H1 (cell line): ENCODE data around the gene USP10. TPM values are rescaled to one million over a fixed set of nuclear protein-coding genes. Genes with fewer than 3 reads are reported as not detected.

ENCODE experiments used
- CTCF ChIA-PET: fragments of 300-600 bp; sonication (Branson Sonifier 250); formaldehyde crosslinking; loops from one replicate; lab custom pipeline; 2021; ENCODE audit not compliant: partially characterized antibody; lab: Charles Lee
- POLR2A ChIA-PET: fragments of 300-600 bp; sonication (Branson Sonifier 250); formaldehyde crosslinking; loops from one replicate; lab custom pipeline; 2021; ENCODE audit warnings: inconsistent platforms; ENCODE audit not compliant: partially characterized antibody; lab: Charles Lee
- DNase-seq, 2 experiments: peaks; one replicate each; pipeline versions ENCODE4 v3.0.0 to v3.0.0-alpha.2; 2010 to 2022; ENCODE audit warnings: low spot score in 2 of 2, low read depth in 1 of 2, mixed read lengths in 1 of 2
- FAIRE-seq: peaks from 2 replicates; lab custom pipeline; 2011; peaks lifted over from hg19 to GRCh38; lab: Jason Lieb, UNC
- H2AFZ ChIP-seq: 2 replicates; pipeline ENCODE4 v1.8.1; 2012; ENCODE audit warnings: low read length, inconsistent platforms
- H2AK5ac ChIP-seq: 2 replicates; pipeline ENCODE4 v1.6.1; 2013; ENCODE audit warnings: low read depth, low read length
- H2BK120ac ChIP-seq: replicated peaks from 2 replicates; pipeline ENCODE3; 2013; ENCODE audit warnings: low read depth, low read length, inconsistent platforms
- H2BK12ac ChIP-seq: 2 replicates; pipeline ENCODE4 v1.6.1; 2013; ENCODE audit warnings: low read depth, low read length
- H2BK15ac ChIP-seq: 2 replicates; pipeline ENCODE4 v1.6.1; 2013; ENCODE audit warnings: low read length
- H2BK20ac ChIP-seq: 2 replicates; pipeline ENCODE4 v1.6.1; 2013; ENCODE audit warnings: low read length
- H2BK5ac ChIP-seq: 2 replicates; pipeline ENCODE4 v1.6.1; 2013; ENCODE audit warnings: low read depth, low read length
- H3K14ac ChIP-seq: 2 replicates; pipeline ENCODE4 v1.6.1; 2013; ENCODE audit warnings: inconsistent platforms; ENCODE audit not compliant: insufficient read length
- H3K18ac ChIP-seq: 2 replicates; pipeline ENCODE4 v1.6.1; 2013; ENCODE audit warnings: low read length; ENCODE audit errors: extremely low read depth
- H3K23ac ChIP-seq: 2 replicates; pipeline ENCODE4 v1.6.1; 2013; ENCODE audit warnings: inconsistent platforms; ENCODE audit not compliant: insufficient read length
- H3K23me2 ChIP-seq: 2 replicates; pipeline ENCODE4 v1.6.1; 2013; ENCODE audit warnings: low read depth, low read length
- H3K27ac ChIP-seq: 2 replicates; pipeline ENCODE4 v1.6.1; 2011; ENCODE audit warnings: low read depth, low read length, inconsistent platforms
- H3K27me3 ChIP-seq, 4 experiments: replicated peaks in 1 of 4; 1 replicate in 1 of 4; 2 replicates in 3 of 4; pipeline versions ENCODE4 v1.6.1 to v1.8.1; 2011 to 2013; ENCODE audit warnings: low read length in 3 of 4, mild to moderate bottlenecking in 3 of 4, inconsistent platforms in 2 of 4, mixed read lengths in 2 of 4, moderate library complexity in 1 of 4; ENCODE audit not compliant: control insufficient read depth in 3 of 4, insufficient read depth in 3 of 4; ENCODE audit errors: extremely low read depth in 1 of 4
- H3K36me3 ChIP-seq, 4 experiments: 2 replicates each; pipeline versions ENCODE4 v1.6.1 to v1.8.1; 2011 to 2013; ENCODE audit warnings: mild to moderate bottlenecking in 4 of 4, low read length in 3 of 4, moderate library complexity in 2 of 4, control low read depth in 1 of 4, inconsistent platforms in 1 of 4; ENCODE audit not compliant: insufficient read depth in 4 of 4, control insufficient read depth in 2 of 4
- H3K4ac ChIP-seq: replicated peaks from 2 replicates; pipeline ENCODE3; 2013; ENCODE audit warnings: low read length, low read depth, mixed read lengths, inconsistent platforms; ENCODE audit not compliant: insufficient read length
- H3K4me1 ChIP-seq, 4 experiments: replicated peaks in 1 of 4; 1 replicate in 1 of 4; 2 replicates in 3 of 4; pipeline versions ENCODE4 v1.6.1 to v1.8.1; 2011 to 2013; ENCODE audit warnings: low read length in 3 of 4, inconsistent platforms in 2 of 4, mixed read lengths in 1 of 4; ENCODE audit not compliant: insufficient read depth in 4 of 4, control insufficient read depth in 3 of 4
- H3K4me2 ChIP-seq, 2 experiments: 2 replicates each; pipeline versions ENCODE4 v1.6.1 to v1.8.1; 2011 to 2013; ENCODE audit warnings: low read depth in 2 of 2, low read length in 2 of 2, control low read depth in 1 of 2, inconsistent platforms in 1 of 2, mild to moderate bottlenecking in 1 of 2; ENCODE audit not compliant: insufficient read depth in 1 of 2
- H3K4me3 ChIP-seq, 4 experiments: fragments of 200-600, 300-600 bp in 1 of 4; sonication (generic), shearing (Covaris generic), sonication (Bioruptor Twin) in 1 of 4; 2 replicates each; pipeline versions ENCODE4 v1.5.1 to v1.8.1; 2011 to 2016; ENCODE audit warnings: low read length in 4 of 4, low read depth in 3 of 4, control low read depth in 2 of 4, inconsistent platforms in 2 of 4, mild to moderate bottlenecking in 2 of 4, mixed read lengths in 1 of 4, moderate library complexity in 1 of 4; ENCODE audit not compliant: insufficient read depth in 2 of 4; ENCODE audit errors: extremely low read depth in 1 of 4
- H3K56ac ChIP-seq: replicated peaks from 2 replicates; pipeline ENCODE3; 2013; ENCODE audit warnings: low read depth, mild to moderate bottlenecking, mixed read lengths, low read length, inconsistent platforms; ENCODE audit not compliant: insufficient read length
- H3K79me1 ChIP-seq: 2 replicates; pipeline ENCODE4 v1.6.1; 2013; ENCODE audit warnings: low read depth, low read length, control low read depth
- H3K79me2 ChIP-seq, 2 experiments: 2 replicates each; pipeline versions ENCODE4 v1.6.1 to v1.8.1; 2012 to 2013; ENCODE audit warnings: low read length in 2 of 2, mild to moderate bottlenecking in 2 of 2, inconsistent platforms in 1 of 2; ENCODE audit not compliant: insufficient read depth in 2 of 2, control insufficient read depth in 1 of 2
- H3K9ac ChIP-seq, 4 experiments: replicated peaks in 1 of 4; 1 replicate in 1 of 4; 2 replicates in 3 of 4; pipeline versions ENCODE4 v1.6.1 to v1.8.1; 2011 to 2013; ENCODE audit warnings: low read depth in 3 of 4, low read length in 3 of 4, control low read depth in 2 of 4, mild to moderate bottlenecking in 2 of 4, moderate library complexity in 2 of 4, inconsistent platforms in 1 of 4; ENCODE audit errors: extremely low read depth in 1 of 4
- H3K9me3 ChIP-seq, 2 experiments: 2 replicates each; pipeline versions ENCODE4 v1.6.1 to v1.8.1; 2012 to 2013; ENCODE audit warnings: mild to moderate bottlenecking in 2 of 2, moderate library complexity in 2 of 2, control low read depth in 1 of 2, inconsistent platforms in 1 of 2, low read depth in 1 of 2, low read length in 1 of 2, mixed read lengths in 1 of 2; ENCODE audit not compliant: insufficient read depth in 2 of 2
- H4K20me1 ChIP-seq, 2 experiments: replicated peaks in 1 of 2; 2 replicates each; pipeline versions ENCODE3 to v1.8.1; 2011 to 2013; ENCODE audit warnings: inconsistent platforms in 2 of 2, low read length in 2 of 2, mild to moderate bottlenecking in 1 of 2; ENCODE audit not compliant: insufficient read depth in 2 of 2, control insufficient read depth in 1 of 2
- H4K5ac ChIP-seq: 2 replicates; pipeline ENCODE4 v1.6.1; 2013; ENCODE audit warnings: low read length, low read depth, mixed read lengths, inconsistent platforms; ENCODE audit not compliant: insufficient read length
- H4K8ac ChIP-seq: 2 replicates; pipeline ENCODE4 v1.8.0; 2013; ENCODE audit warnings: mild to moderate bottlenecking, moderate library complexity, low read length, inconsistent platforms; ENCODE audit not compliant: insufficient read depth; ENCODE audit errors: extremely low read depth
- H4K91ac ChIP-seq: replicated peaks from 2 replicates; pipeline ENCODE3; 2013; ENCODE audit warnings: low read length, mixed read lengths, inconsistent platforms; ENCODE audit not compliant: insufficient read length
- CHD1 ChIP-seq: IDR thresholded peaks from 2 replicates; pipeline ENCODE4 v1.6.1; 2012; ENCODE audit warnings: low read depth, low read length, improper control_type of control experiment
- FOSL1 ChIP-seq: IDR thresholded peaks from 2 replicates; pipeline ENCODE4 v1.6.1; 2011; ENCODE audit warnings: mild to moderate bottlenecking, low read depth, low read length, moderate library complexity; ENCODE audit not compliant: insufficient read depth
- NANOG ChIP-seq: IDR thresholded peaks from 2 replicates; pipeline ENCODE4 v1.6.1; 2011; ENCODE audit warnings: low read length, low read depth, mild to moderate bottlenecking, inconsistent platforms; ENCODE audit not compliant: insufficient read depth, poor library complexity, severe bottlenecking
- PHF8 ChIP-seq: fragments of 200-600 bp; sonication (generic); conservative IDR thresholded peaks from 2 replicates; pipeline ENCODE4 v1.7.1; 2012; ENCODE audit warnings: low read depth, mild to moderate bottlenecking, inconsistent platforms, low read length, moderate library complexity
- POLR2A ChIP-seq, 2 experiments: IDR thresholded peaks; 1 replicate in 1 of 2; 2 replicates in 1 of 2; pipeline ENCODE4 v1.6.1; 2011; ENCODE audit warnings: low read depth in 2 of 2, low read length in 2 of 2, mild to moderate bottlenecking in 2 of 2; ENCODE audit errors: control extremely low read depth in 1 of 2
- RXRA ChIP-seq: IDR thresholded peaks from 2 replicates; pipeline ENCODE4 v1.6.1; 2011; ENCODE audit warnings: low read depth, mild to moderate bottlenecking, low read length, moderate library complexity; ENCODE audit not compliant: insufficient read depth
- SIRT6 ChIP-seq: IDR thresholded peaks from one replicate; pipeline ENCODE4 v1.7.1; 2012; ENCODE audit warnings: low read length, inconsistent platforms
- SP2 ChIP-seq: IDR thresholded peaks from 2 replicates; pipeline ENCODE4 v1.6.1; 2012; ENCODE audit warnings: mild to moderate bottlenecking, low read length, inconsistent platforms
- TCF12 ChIP-seq: IDR thresholded peaks from 2 replicates; pipeline ENCODE4 v1.6.1; 2011; ENCODE audit warnings: low read depth, mild to moderate bottlenecking, low read length
- TEAD4 ChIP-seq: IDR thresholded peaks from 2 replicates; pipeline ENCODE4 v1.6.1; 2012; ENCODE audit warnings: low read depth, low read length, inconsistent platforms, mixed read lengths
- ZNF274 ChIP-seq: IDR thresholded peaks from 2 replicates; pipeline ENCODE4 v1.7.0; 2012; ENCODE audit warnings: low read length, borderline replicate concordance; ENCODE audit errors: extremely low read depth
- WGBS, 2 experiments: shearing (Covaris generic) in 1 of 2; methylation state at CpG; one replicate each; pipeline versions ENCODE4 v1.1.6 to v1.1.7; 2013 to 2015; ENCODE audit warnings: low lambda C conversion rate in 2 of 2, mixed read lengths in 2 of 2, inconsistent platforms in 1 of 2, low coverage in 1 of 2, missing lambda C conversion rate in 1 of 2; ENCODE audit not compliant: insufficient replicate concordance in 2 of 2, insufficient coverage in 1 of 2, insufficient read length in 1 of 2; ENCODE audit errors: extremely low coverage in 1 of 2, missing lambda C conversion rate in 1 of 2; 5-methylcytosine and 5-hydroxymethylcytosine counted together
- polyA plus RNA-seq, 7 experiments: library from polyadenylated mRNA; depleted of rRNA in 3 of 7; stranded (reverse) in 5 of 7; unstranded in 2 of 7; fragments of >200 nt in 5 of 7; fragments of 200-250 nt in 2 of 7; gene quantifications; 1 replicate in 5 of 7; 2 replicates in 1 of 7; 4 replicates in 1 of 7; pipeline versions ENCODE4 v1.2.1 to v1.2.3, GENCODE V29; 2011 to 2013; ENCODE audit warnings: missing spikeins in 2 of 7, mixed read lengths in 2 of 7
- total RNA-seq: library from RNA; stranded (reverse); fragmentation: NEBNext Ultra II Directional; extraction: Animal tissue kit (Norgen Biotek cat#: 25700); gene quantifications from 2 replicates; pipeline ENCODE4 v1.2.1, GENCODE V29; 2021
- TF ChIP-seq, protein P1 (sequence below): IDR thresholded peaks from 2 replicates; pipeline ENCODE4 v1.6.1; 2011; ENCODE audit warnings: low read depth, mild to moderate bottlenecking, low read length; ENCODE audit not compliant: insufficient read depth

The USP10 gene
- total and polyA plus RNA-seq, 2 of the 8 experiments (the other 6 are each of a cell fraction or from before 2014, with no cell fraction given) = 171 to 195 TPM

GRCh38 chr16:84686707-84687298 is 13.0 kb upstream of the USP10 start:
- H3K27me3 ChIP-seq = no peaks in the 10 kb centered on the region; a peak in 1 of 7 replicates
- no peak overlapping the region for H3K56ac ChIP-seq
- H4K91ac ChIP-seq = no peak overlapping the region
- H2BK15ac ChIP-seq = no peak overlapping the region
- no peak overlapping the region for H3K14ac ChIP-seq
- H2BK12ac ChIP-seq = 0 out of 2 replicates have a peak overlapping the region, but pooled peaks have one; percentile 43
- no peak overlapping the region for H2BK120ac ChIP-seq
- no peaks in the 10 kb centered on the region for H3K79me2 ChIP-seq
- H3K23ac ChIP-seq = no peak overlapping the region
- no peaks in the 10 kb centered on the region for H3K36me3 ChIP-seq
- ChIA-PET POLR2A (interaction anchor here (0.6 to 1.0 kb wide), 4 partner anchors 35 to 60 kb away, joined by 3 to 4 read pairs (median 3); no protein-coding TSS in a partner anchor), CTCF (interaction anchor here (0.5 to 1.3 kb wide), 6 partner anchors 10 to 163 kb away, joined by 3 to 4 read pairs (median 4); no protein-coding TSS in a partner anchor)
- no peak overlapping the region for H3K27ac ChIP-seq
- DNase-seq (no peak), FAIRE-seq (no peak)
- no peak overlapping the region for H4K8ac ChIP-seq
- H3K9ac ChIP-seq = no peak overlapping the region
- no peak overlapping the region for H3K4me2 ChIP-seq
- H3K9me3 ChIP-seq = no peaks in the 10 kb centered on the region
- H2AK5ac ChIP-seq = no peak overlapping the region
- no peak overlapping the region for H2AFZ ChIP-seq
- peaks cover 0 to 12% (median 6%) of the 10 kb centered on the region in 4 experiments; a peak in 5 of 7 replicates for H3K4me1 ChIP-seq
- H4K20me1 ChIP-seq = no peaks in the 10 kb centered on the region
- H2BK20ac ChIP-seq = peak overlapping the region; percentile 36; the same call in 1 of the 2 replicates
- no peak overlapping the region for H3K4me3 ChIP-seq
- H3K18ac ChIP-seq = no peak overlapping the region
- no peak overlapping the region for H4K5ac ChIP-seq
- no peak overlapping the region for H3K4ac ChIP-seq
- no peaks in the 10 kb centered on the region for H3K23me2 ChIP-seq
- 85% methylated on average over 6 of the region's 6 CpGs; no CpG with 5 or more reads in 1 of the 2 experiments for WGBS, 2 experiments
- H3K79me1 ChIP-seq = no peaks in the 10 kb centered on the region
- peak overlapping the region; percentile 69; the same call in 1 of the 2 replicates for H2BK5ac ChIP-seq
- TF ChIP-seq SP2 (no peak), PHF8 (no peak), TEAD4 (no peak), POLR2A (IDR thresholded peaks at IDR 0.05; ENCODE audit: control extremely low read depth in 1 of 2, low read depth in 2 of 2, low read length in 2 of 2) (no peak), CHD1 (no peak), ZNF274 (no peak), SIRT6 (no peak), TCF12 (no peak), NANOG (no peak), FOSL1 (no peak), RXRA (no peak)
- TF ChIP-seq, protein P1, sequence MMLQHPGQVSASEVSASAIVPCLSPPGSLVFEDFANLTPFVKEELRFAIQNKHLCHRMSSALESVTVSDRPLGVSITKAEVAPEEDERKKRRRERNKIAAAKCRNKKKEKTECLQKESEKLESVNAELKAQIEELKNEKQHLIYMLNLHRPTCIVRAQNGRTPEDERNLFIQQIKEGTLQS = no peak
